Transverse colon (tissue), 3 donors: ENCODE measurements around the gene MACF1.

ENCODE experiments used
- POLR2A ChIP-seq: fragments of 450-650 bp; IDR thresholded peaks from one replicate; pipeline ENCODE4 v1.6.1; 2016; ENCODE audit warnings: antibody characterized with exemption, mild to moderate bottlenecking, moderate library complexity
- TF ChIP-seq, protein P1 (sequence below), 5 experiments: fragments of 200-600 bp in 3 of 5; fragments of 450-650 bp in 2 of 5; sonication (generic) in 3 of 5; IDR thresholded peaks; 1 replicate in 2 of 5; 2 replicates in 3 of 5; pipeline ENCODE4 v1.5.1; 2016 to 2017; ENCODE audit warnings: antibody characterized with exemption in 5 of 5, inconsistent platforms in 3 of 5, mild to moderate bottlenecking in 2 of 5, moderate library complexity in 1 of 5

GRCh38 chr1:39469150-39469549 lies 264.7 kb downstream of the MACF1 start:
- TF ChIP-seq POLR2A, result no peak
- TF ChIP-seq, protein P1, sequence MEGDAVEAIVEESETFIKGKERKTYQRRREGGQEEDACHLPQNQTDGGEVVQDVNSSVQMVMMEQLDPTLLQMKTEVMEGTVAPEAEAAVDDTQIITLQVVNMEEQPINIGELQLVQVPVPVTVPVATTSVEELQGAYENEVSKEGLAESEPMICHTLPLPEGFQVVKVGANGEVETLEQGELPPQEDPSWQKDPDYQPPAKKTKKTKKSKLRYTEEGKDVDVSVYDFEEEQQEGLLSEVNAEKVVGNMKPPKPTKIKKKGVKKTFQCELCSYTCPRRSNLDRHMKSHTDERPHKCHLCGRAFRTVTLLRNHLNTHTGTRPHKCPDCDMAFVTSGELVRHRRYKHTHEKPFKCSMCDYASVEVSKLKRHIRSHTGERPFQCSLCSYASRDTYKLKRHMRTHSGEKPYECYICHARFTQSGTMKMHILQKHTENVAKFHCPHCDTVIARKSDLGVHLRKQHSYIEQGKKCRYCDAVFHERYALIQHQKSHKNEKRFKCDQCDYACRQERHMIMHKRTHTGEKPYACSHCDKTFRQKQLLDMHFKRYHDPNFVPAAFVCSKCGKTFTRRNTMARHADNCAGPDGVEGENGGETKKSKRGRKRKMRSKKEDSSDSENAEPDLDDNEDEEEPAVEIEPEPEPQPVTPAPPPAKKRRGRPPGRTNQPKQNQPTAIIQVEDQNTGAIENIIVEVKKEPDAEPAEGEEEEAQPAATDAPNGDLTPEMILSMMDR (IDR thresholded peaks at IDR 0.05), result no peak
